NB4 (cell line): ENCODE data around the gene PLA2G12A.

Source experiments
- DNase-seq: peaks from one replicate; pipeline ENCODE4 v3.0.0; 2010; ENCODE audit warnings: low read depth
- H3K4me3 ChIP-seq: one replicate; pipeline ENCODE4 v1.5.1; 2011; ENCODE audit warnings: mild to moderate bottlenecking, low read depth, low read length, moderate library complexity
- CTCF ChIP-seq: IDR thresholded peaks from one replicate; pipeline ENCODE4 v1.5.1; 2012; ENCODE audit warnings: low read depth, low read length
- MAX ChIP-seq: IDR thresholded peaks from 2 replicates; pipeline ENCODE4 v1.6.1; 2011; ENCODE audit warnings: low read depth, low read length
- MYC ChIP-seq: IDR thresholded peaks from 2 replicates; pipeline ENCODE4 v1.6.1; 2011; ENCODE audit warnings: low read depth, low read length
- POLR2A ChIP-seq: IDR thresholded peaks from 2 replicates; pipeline ENCODE4 v1.6.1; 2011; ENCODE audit warnings: mild to moderate bottlenecking; ENCODE audit not compliant: insufficient read length; ENCODE audit errors: extremely low read depth

The PLA2G12A gene

GRCh38 chr4:109729718-109730618, at the start of gene PLA2G12A:
PLA2G12A (minus strand) TSS chr4:109730070; CDS start chr4:109729809, 261 bp downstream.
- TF ChIP-seq MYC (no peak; the same call in 1 of the 2 replicates), POLR2A (peak; percentile 40), MAX (peak; percentile 61; the same call in 1 of the 2 replicates), CTCF (no peak)
- DNase-seq: peak; percentile 70
- peak within 1 kb of the TSS; percentile 86 for H3K4me3 ChIP-seq

- DNase-seq: no peak
- TF ChIP-seq MAX: no peak
- no peak for TF ChIP-seq CTCF
- TF ChIP-seq POLR2A: no peak
- no peak for TF ChIP-seq MYC
- H3K4me3 ChIP-seq: no peak overlapping the region
These were observed 35.0 kb upstream of the PLA2G12A start for GRCh38 chr4:109764789-109765402.

GRCh38 chr4:109764376-109764775, 34.5 kb upstream of the PLA2G12A start:
- DNase-seq: no peak
- TF ChIP-seq MYC (no peak), MAX (no peak), POLR2A (no peak), CTCF (no peak)
- H3K4me3 ChIP-seq: no peak overlapping the region

- H3K4me3 ChIP-seq: no peak overlapping the region
- TF ChIP-seq POLR2A: no peak
- no peak for TF ChIP-seq MYC
- no peak for TF ChIP-seq MAX
- no peak for TF ChIP-seq CTCF
- DNase-seq: no peak
These were observed 30.8 kb upstream of the PLA2G12A start for GRCh38 chr4:109760682-109761081.

GRCh38 chr4:109755656-109756055, 25.8 kb upstream of the PLA2G12A start:
- H3K4me3 ChIP-seq: no peak overlapping the region
- TF ChIP-seq POLR2A (no peak), MYC (no peak), CTCF (no peak), MAX (no peak)
- DNase-seq: peak; percentile 25
